CD14-positive monocyte (primary cell): Measurements from ENCODE around the gene ANTXR2. TPM values are rescaled to one million over a fixed set of nuclear protein-coding genes. Genes with fewer than 3 reads are reported as not detected.

Experiments
- DNase-seq, 3 donors: peaks; one replicate each; pipeline ENCODE4 v3.0.0-alpha.2; 2011 to 2022
- H2AFZ ChIP-seq: 2 replicates; pipeline ENCODE4 v1.6.0; 2012; ENCODE audit warnings: mild to moderate bottlenecking, low read depth, low read length, inconsistent platforms; ENCODE audit not compliant: insufficient read depth, poor library complexity, severe bottlenecking
- H3K27ac ChIP-seq, 2 donors: 1 replicate in 1 of 2; 2 replicates in 1 of 2; pipeline ENCODE4 v1.5.1; 2012 to 2013; ENCODE audit warnings: low read length in 2 of 2, control low read depth in 1 of 2, inconsistent platforms in 1 of 2, low read depth in 1 of 2, mild to moderate bottlenecking in 1 of 2
- H3K27me3 ChIP-seq, 2 donors: one replicate each; pipeline versions ENCODE4 v1.6.0 to v1.6.1; 2011 to 2013; ENCODE audit warnings: low read length in 2 of 2; ENCODE audit not compliant: control insufficient read depth in 2 of 2, insufficient read depth in 2 of 2
- H3K36me3 ChIP-seq, 2 donors: replicated peaks in 1 of 2; 1 replicate in 1 of 2; 2 replicates in 1 of 2; pipeline versions ENCODE4 v1.5.1 to v1.6.1; 2012 to 2013; ENCODE audit warnings: low read length in 2 of 2, control low read depth in 1 of 2, inconsistent platforms in 1 of 2, mild to moderate bottlenecking in 1 of 2; ENCODE audit not compliant: insufficient read depth in 2 of 2, control insufficient read depth in 1 of 2
- H3K4me1 ChIP-seq, 2 donors: 1 replicate in 1 of 2; 2 replicates in 1 of 2; pipeline versions ENCODE4 v1.5.1 to v1.6.1; 2012 to 2013; ENCODE audit warnings: low read length in 2 of 2, control low read depth in 1 of 2, inconsistent platforms in 1 of 2, mild to moderate bottlenecking in 1 of 2, moderate library complexity in 1 of 2; ENCODE audit not compliant: insufficient read depth in 2 of 2, control insufficient read depth in 1 of 2
- H3K4me2 ChIP-seq: replicated peaks from 2 replicates; pipeline ENCODE3; 2012; ENCODE audit warnings: low read length, moderate library complexity, mild to moderate bottlenecking; ENCODE audit not compliant: poor library complexity, severe bottlenecking; ENCODE audit errors: extremely low read depth
- H3K4me3 ChIP-seq, 3 experiments: fragments of 200-600 bp in 1 of 3; sonication (generic) in 1 of 3; replicated peaks in 1 of 3; 1 replicate in 2 of 3; 2 replicates in 1 of 3; pipeline ENCODE4 v1.5.1; 2011 to 2013; ENCODE audit warnings: low read length in 3 of 3, mild to moderate bottlenecking in 3 of 3, control low read depth in 2 of 3, low read depth in 2 of 3, inconsistent platforms in 1 of 3, moderate library complexity in 1 of 3
- H3K79me2 ChIP-seq: 2 replicates; pipeline ENCODE4 v1.6.0; 2012; ENCODE audit warnings: mild to moderate bottlenecking, control low read depth, inconsistent platforms, low read length, moderate library complexity; ENCODE audit not compliant: insufficient read depth
- H3K9ac ChIP-seq: 2 replicates; pipeline ENCODE4 v1.6.0; 2017; ENCODE audit warnings: low read length, mild to moderate bottlenecking; ENCODE audit not compliant: insufficient read depth, poor library complexity, severe bottlenecking
- H3K9me3 ChIP-seq, 2 donors: replicated peaks in 1 of 2; 1 replicate in 1 of 2; 2 replicates in 1 of 2; pipeline versions ENCODE4 v1.5.1 to v1.6.1; 2012 to 2013; ENCODE audit warnings: low read length in 2 of 2, control low read depth in 1 of 2; ENCODE audit not compliant: control insufficient read depth in 1 of 2, insufficient read depth in 1 of 2
- H4K20me1 ChIP-seq: 2 replicates; pipeline ENCODE4 v1.6.0; 2012; ENCODE audit warnings: mild to moderate bottlenecking, low read length, control low read depth, moderate library complexity; ENCODE audit not compliant: insufficient read depth
- H3K27ac Mint-ChIP-seq, 7 donors: one replicate each; pipeline ENCODE4 v1.8.0; 2020; ENCODE audit warnings: mild to moderate bottlenecking in 7 of 7, mixed read lengths in 7 of 7, moderate library complexity in 6 of 7, inconsistent platforms in 2 of 7
- H3K27me3 Mint-ChIP-seq, 3 donors: one replicate each; pipeline ENCODE4 v1.8.0; 2021 to 2022; ENCODE audit warnings: low read depth in 3 of 3, mild to moderate bottlenecking in 3 of 3, mixed read lengths in 3 of 3, moderate library complexity in 3 of 3, inconsistent platforms in 1 of 3
- H3K36me3 Mint-ChIP-seq, 2 donors: one replicate each; pipeline ENCODE4 v1.8.0; 2020; ENCODE audit warnings: mixed read lengths in 2 of 2, inconsistent platforms in 1 of 2, mild to moderate bottlenecking in 1 of 2
- H3K4me1 Mint-ChIP-seq: one replicate; pipeline ENCODE4 v1.8.0; 2020; ENCODE audit warnings: mild to moderate bottlenecking, mixed read lengths
- H3K4me3 Mint-ChIP-seq, 2 donors: one replicate each; pipeline ENCODE4 v1.8.0; 2020; ENCODE audit warnings: mild to moderate bottlenecking in 2 of 2, mixed read lengths in 2 of 2, moderate library complexity in 1 of 2
- H3K9me3 Mint-ChIP-seq, 7 donors: one replicate each; pipeline ENCODE4 v1.8.0; 2020 to 2022; ENCODE audit warnings: mixed read lengths in 7 of 7, mild to moderate bottlenecking in 6 of 7, moderate library complexity in 6 of 7, inconsistent platforms in 2 of 7
- CTCF ChIP-seq: fragments of 200-600 bp; IDR thresholded peaks from one replicate; pipeline ENCODE4 v1.8.0; 2022; ENCODE audit warnings: antibody characterized with exemption, mild to moderate bottlenecking
- WGBS: methylation state at CpG from one replicate; pipeline ENCODE4 v1.1.5; 2013; ENCODE audit warnings: missing lambda C conversion rate; ENCODE audit not compliant: insufficient coverage; 5-methylcytosine and 5-hydroxymethylcytosine counted together
- intact Hi-C, 2 donors: fragments of 100-400 bp; cut with micrococcal nuclease; formaldehyde crosslinking; loops; one replicate each; pipeline versions ENCODE4 v1.15.0 to v1.15.1; 2023
- polyA plus RNA-seq, 3 donors: library from polyadenylated mRNA; depleted of rRNA in 1 of 3; unstranded in 2 of 3; stranded (reverse) in 1 of 3; fragments of 300-500 nt in 2 of 3; fragments of >200 nt in 1 of 3; fragmentation: Illumina TruSeq in 2 of 3; gene quantifications; 1 replicate in 2 of 3; 2 replicates in 1 of 3; pipeline ENCODE4 v1.2.3, GENCODE V29; 2012 to 2021

Gene ANTXR2
- polyA plus RNA-seq, 3 donors, result 15.4 to 69.6 (median 59.2) TPM

- Histone ChIP-seq H3K36me3 (peaks cover 32 to 50% of the 10 kb centered on the region in 2 donors), H3K9ac (no peak overlapping the region), H3K79me2 (peaks cover 40% of the 10 kb centered on the region), H3K27me3 (no peaks in the 10 kb centered on the region), H3K9me3 (no peaks in the 10 kb centered on the region), H2AFZ (no peak overlapping the region), H3K4me3 (no peak overlapping the region), H3K27ac (no peak overlapping the region), H4K20me1 (peaks cover 17% of the 10 kb centered on the region), H3K4me1 (peaks cover 29 to 38% of the 10 kb centered on the region in 2 donors), H3K4me2 (no peak overlapping the region)
- Mint-ChIP-seq H3K4me3 (no peak overlapping the region), H3K9me3 (no peaks in the 10 kb centered on the region), H3K27me3 (no peaks in the 10 kb centered on the region), H3K27ac (no peak overlapping the region), H3K36me3 (peaks cover 23 to 35% of the 10 kb centered on the region in 2 donors), H3K4me1 (peaks cover 12% of the 10 kb centered on the region)
- TF ChIP-seq CTCF, result no peak
- DNase-seq, result no peak
- intact Hi-C loops, result no loop called here
- no CpG with 5 or more reads among the region's 3 CpGs for WGBS
Observed at GRCh38 chr4:80014531-80014930, 58.5 kb downstream of the ANTXR2 start.

DNA sequence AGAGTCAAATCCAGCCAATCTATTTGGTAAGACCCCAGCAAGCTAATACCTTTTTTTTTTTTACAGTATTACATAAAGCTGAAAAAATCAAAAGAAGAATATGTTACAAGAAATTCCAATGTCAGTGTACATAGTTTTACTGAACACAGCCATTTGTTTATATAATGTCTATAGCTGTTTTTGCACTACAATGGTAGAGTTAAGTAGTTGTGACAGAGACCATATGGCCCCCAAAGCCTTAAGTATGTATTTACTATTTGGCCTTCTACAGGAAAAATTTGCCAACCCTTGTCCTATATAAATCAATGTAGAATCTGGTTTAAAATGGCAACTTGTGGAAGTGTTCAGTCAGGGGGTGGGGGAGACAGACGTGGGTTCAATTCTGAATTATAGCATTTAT lies 60.7 kb downstream of the ANTXR2 start:
- peaks cover 26% of the 10 kb centered on the region for H3K4me1 Mint-ChIP-seq
- TF ChIP-seq CTCF, result no peak

More for the DNA sequence above, 60.7 kb downstream of the ANTXR2 start:
- no peak overlapping the region for H3K4me2 ChIP-seq
- Mint-ChIP-seq H3K27ac (no peak overlapping the region), H3K36me3 (peaks cover 35 to 42% of the 10 kb centered on the region in 2 donors), H3K27me3 (no peaks in the 10 kb centered on the region), H3K9me3 (no peaks in the 10 kb centered on the region), H3K4me3 (no peak overlapping the region)
- whole genome bisulfite sequencing, result no CpG with 5 or more reads among the region's 1 CpG
- no peak for DNase-seq
- H3K27me3 ChIP-seq, result no peaks in the 10 kb centered on the region
- H3K4me1 ChIP-seq, result peaks cover 24 to 34% of the 10 kb centered on the region in 2 donors
- H3K9ac ChIP-seq, result no peak overlapping the region
- H3K79me2 ChIP-seq, result peaks cover 37% of the 10 kb centered on the region
- peaks cover 29% of the 10 kb centered on the region for H4K20me1 ChIP-seq
- no peak overlapping the region for H3K4me3 ChIP-seq
- peaks cover 25 to 70% of the 10 kb centered on the region in 2 donors for H3K36me3 ChIP-seq
- H3K27ac ChIP-seq, result no peak overlapping the region
- no peak overlapping the region for H2AFZ ChIP-seq
- intact Hi-C loops, result no loop called here
- no peaks in the 10 kb centered on the region for H3K9me3 ChIP-seq
